Measurements from ENCODE around the gene CAV2.

The CAV2 gene

GRCh38 chr7:116525298-116525912 lies 25.9 kb downstream of the CAV2 start:
- peak; percentile 24 for DNase-seq

- DNase-seq, result peak; percentile 63
These were observed 26.6 kb downstream of the CAV2 start for GRCh38 chr7:116525913-116526861.

GRCh38 chr7:116526897-116527296 lies 27.4 kb downstream of the CAV2 start:
- DNase-seq, result no peak

- DNase-seq, result no peak
These were observed 28.0 kb downstream of the CAV2 start for GRCh38 chr7:116527521-116527920.

DNA sequence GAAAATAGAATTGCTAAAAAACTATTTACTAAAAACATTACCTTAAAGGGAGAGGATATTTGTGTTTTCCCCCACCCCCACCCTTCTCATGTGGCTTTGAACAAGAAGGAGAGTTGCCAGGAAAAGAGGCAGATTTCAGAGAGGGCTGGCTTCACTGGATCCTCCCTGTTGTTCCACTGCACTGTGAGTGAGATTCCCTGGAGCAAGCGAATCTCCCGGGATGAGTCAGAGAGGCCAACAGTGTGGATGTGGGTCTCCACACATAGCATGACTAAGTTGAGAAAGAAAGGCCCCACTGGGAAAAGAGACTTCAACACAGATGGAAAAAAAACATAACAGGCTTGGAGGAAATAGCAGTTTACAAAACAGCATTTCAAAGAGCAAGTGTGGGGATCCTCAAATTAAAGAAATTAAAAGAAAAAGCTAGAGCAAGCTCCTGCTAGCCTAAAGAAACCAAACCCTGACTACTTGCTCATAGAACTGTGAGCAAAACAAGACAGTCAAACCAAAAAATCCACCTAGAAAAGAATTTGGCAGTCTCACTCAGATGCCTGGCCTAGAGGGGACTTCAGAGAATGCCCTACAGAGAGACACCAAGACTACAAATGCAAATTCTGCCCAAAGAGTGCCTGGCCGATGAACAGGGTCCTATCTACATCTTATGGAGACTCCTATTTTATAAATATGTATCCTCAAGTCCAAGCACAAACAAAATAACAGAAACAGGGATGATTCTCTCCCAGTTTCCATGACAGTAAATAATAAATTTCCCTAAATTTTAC lies 28.7 kb downstream of the CAV2 start:
- DNase-seq, result no peak

GRCh38 chr7:116529250-116529649 lies 29.7 kb downstream of the CAV2 start:
- DNase-seq, result no peak

DNA sequence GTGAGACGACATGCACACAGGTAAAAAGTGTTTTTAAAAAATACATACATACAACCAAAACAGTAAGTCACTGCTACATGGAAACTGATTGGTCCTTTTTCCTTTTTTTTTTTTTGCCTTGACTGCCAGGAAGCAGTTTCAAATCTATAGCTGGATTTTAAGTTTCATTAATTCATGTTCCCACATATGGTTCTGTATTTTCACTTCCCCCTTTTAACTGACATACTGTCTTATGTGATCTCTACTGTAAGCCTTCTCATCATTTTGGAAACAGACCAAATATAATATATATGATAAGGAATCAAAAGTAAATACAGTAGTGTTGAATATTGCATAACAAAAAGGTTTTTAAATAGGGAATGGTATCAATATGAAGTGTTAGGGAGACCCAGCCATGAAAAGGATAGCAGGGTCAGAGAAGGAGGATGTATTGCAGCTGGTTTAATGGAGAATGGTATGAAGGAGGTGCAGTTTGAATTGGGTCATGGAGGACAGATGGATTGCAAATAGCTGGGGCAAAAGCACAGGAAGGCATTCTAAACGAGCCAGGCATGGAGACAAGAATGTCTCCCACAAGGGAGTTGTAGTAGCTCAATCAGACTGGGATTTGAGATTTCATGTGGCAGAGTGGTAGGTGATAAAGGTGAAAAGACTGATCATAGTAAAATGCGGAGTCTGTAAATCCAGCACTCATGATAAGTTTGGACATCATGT lies 30.7 kb downstream of the CAV2 start:
- no peak for DNase-seq

GRCh38 chr7:116532102-116532688 lies 32.7 kb downstream of the CAV2 start:
- no peak for DNase-seq

DNA sequence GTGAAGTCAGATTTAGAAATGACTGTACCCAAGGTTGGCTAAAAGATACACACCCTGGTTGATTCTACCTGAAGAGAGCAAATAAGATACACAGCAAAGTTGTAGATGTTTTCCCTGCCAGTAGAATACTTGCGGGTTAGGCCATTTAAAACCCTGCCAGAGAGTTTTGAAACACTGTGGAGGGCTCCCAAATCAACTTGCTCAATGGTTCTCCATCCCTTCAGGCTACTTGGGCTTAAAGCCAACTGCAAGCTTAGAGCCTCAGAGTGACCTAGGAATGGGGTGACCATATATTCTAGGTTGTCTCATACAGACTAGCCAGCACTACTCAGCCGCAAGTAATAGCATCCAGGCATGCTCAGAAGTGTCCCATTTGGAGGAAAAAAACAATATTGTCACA lies 35.3 kb downstream of the CAV2 start:
- DNase-seq, result no peak

DNA sequence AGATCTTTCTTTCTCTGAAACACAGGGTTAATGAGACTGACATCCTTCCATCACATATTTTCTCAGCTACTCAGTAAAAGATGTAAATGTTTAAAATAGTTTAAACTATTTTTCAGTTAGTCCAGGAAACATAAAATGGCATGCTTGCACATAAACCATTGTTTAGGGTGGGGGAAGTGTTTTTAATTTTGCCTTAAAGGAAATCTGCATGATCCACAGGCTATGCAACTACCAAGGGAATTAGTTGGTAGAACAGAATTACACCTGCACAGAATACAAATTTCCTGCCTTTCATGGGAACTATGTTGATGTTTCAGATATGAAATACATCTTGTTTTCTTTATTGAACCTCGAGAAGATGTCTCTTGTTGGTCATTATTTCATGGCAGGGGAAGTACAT lies 35.9 kb downstream of the CAV2 start:
- DNase-seq, result no peak

DNA sequence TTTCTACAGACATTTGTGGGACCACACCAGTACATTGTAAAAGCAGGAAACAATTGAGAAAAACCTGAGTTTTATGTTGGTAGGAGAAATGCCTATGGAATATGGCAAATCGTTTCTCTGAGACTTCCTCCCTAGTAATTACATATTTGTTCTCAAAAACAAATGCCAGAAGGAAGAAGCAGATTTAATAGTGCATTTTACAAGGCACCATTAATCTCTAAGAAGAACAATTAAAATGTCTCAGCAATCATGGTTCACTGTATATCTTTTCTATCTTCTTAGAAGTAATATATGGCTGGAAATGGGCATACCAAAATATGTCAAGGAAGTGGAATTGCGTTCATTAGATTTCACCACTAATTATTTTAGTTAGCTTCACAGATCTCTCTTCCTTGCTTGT lies 38.6 kb downstream of the CAV2 start:
- no peak for DNase-seq

GRCh38 chr7:116539879-116540278 lies 40.3 kb downstream of the CAV2 start:
- DNase-seq, result no peak

DNA sequence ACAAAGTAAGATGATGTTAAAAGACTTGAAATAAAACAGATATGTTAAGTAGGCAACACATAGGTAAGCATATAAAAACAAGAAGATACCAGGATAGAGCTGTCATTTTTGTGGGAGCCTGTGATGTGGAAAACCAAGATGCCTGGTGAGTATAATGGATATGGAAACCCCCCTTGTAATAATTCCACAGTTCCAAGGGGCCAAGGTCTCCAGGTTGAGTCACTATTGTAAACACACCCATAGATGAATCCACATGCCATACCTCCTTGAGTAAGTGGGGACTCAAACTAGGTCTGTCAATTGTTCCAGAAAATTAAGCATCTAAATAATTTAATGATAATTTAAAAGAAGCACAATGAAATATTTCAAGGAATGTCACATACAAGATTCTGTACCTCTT lies 41.2 kb downstream of the CAV2 start:
- DNase-seq, result no peak

DNA sequence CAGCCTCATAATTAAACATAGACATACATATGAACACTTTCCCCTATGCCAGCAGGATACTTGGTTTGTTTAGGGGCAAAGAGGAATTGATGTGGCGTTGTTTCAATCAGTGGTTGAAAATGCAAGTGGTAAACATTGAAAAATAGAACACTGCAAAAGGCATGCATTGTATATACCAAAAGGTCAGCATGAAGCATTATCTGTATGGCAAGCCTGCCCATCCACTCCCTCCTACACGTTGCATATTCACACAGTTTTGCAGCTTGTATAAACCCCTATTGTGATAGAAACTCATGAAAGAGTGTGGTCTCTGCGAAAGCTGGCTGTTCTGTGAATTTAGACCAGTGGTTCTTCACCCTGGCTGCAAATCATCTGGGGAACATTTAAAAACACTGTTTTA lies 42.4 kb downstream of the CAV2 start:
- no peak for DNase-seq

DNA sequence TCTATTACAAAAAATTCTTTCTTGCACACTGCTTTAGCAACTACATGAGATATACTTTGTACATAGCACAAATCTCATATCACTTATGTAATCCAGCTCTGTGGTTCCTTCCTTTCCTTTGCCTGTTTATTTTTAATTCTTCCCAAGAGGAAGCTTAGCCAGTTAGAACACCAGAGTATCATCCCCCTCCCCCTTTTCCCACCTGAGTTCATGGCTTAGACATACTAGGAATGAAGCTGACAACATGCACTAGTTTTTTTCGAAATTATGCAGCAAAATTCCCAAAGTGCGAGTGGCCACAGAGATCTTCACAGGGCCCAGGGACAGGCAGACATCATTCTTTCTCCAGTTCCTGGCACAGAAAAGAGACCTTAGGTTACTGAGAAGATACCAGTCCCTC lies 43.1 kb downstream of the CAV2 start:
- DNase-seq, result no peak

DNA sequence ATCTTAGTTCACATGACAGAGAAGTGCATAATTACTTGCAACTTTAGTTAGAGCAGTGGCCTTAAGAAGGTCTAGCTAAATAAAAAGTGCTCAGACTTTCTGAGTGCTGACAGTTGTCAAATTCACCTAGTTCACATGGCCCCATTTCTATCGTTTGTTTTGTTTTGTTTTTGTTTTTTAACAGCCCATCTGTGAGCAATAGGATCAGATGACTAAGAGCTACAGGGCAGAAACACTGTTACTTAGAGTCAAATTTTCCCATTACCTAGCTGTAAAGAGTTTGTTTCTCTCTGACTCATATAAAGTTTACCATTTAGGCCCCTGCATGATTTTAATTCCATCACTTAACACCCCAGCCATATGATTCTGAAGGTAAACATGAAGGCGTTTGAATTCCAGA lies 44.1 kb downstream of the CAV2 start:
- DNase-seq, result no peak

DNA sequence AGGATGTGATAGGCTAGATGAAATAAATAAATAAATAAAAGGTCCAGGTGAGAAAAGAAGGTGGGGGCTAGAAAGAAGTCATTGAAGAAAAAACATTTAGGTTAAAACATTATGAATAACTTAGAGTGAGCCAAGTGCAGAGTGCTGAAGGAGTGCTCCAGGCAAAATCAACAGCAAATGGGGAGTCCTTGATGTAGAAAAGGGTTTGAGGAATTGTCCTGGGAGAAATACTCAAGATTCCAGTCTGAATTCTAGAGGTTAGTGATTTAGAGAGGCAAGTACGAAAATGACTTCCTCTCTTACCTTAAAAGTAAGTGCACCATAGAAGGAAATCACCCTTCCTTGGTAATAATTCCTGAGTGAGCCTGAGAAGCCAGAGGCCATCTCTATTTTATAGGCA lies 44.9 kb downstream of the CAV2 start:
- no peak for DNase-seq

DNA sequence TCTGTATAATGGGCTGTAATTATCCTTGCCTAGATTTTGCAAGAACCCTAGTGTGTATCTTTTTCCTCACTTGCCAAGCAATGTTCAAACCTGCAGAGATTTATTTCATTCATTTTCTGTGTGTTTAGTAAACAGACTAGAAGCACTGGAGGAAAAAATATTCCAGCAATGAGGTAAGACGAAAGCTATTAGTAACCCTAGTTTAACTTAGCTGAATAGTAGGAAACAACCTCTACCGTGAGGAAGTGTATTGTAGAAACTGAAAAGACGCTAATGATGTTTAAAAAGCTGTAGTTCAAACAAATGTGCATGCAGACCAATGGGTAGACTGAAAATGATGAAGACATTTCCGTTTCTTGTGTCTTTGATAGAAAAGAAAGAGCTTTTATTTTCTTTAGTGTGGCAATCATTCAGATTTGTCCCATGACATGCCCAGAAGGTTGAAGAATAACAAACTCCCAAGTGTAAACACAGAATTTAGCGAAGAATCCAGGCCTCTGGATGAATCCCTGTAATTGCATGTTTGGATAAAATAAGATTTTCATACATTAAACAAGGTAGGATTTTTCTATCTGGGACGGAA lies 46.0 kb downstream of the CAV2 start:
- DNase-seq, result no peak

GRCh38 chr7:116546054-116546453 lies 46.5 kb downstream of the CAV2 start:
- DNase-seq, result no peak

GRCh38 chr7:116546916-116547315 lies 47.4 kb downstream of the CAV2 start:
- no peak for DNase-seq

DNA sequence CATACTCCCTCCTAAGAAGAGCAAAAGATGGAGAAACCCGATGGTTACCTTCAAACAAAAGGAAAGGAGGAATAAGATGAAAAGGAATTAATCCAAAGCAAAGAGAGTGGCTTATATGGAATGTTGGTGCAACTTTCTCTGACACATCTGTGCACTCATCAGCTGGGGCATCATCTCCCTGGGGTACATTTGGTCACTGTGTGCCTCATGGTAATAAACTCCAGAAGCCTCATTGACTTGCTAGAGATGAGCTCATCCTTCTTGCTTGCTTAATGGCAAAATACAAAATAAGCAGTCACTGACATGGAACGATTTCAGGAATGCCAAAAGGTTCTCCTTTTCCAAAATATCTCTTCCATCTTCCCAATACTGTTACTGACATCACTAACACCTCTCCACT lies 47.8 kb downstream of the CAV2 start:
- DNase-seq, result no peak

GRCh38 chr7:116548506-116548905 lies 49.0 kb downstream of the CAV2 start:
- DNase-seq, result no peak

Measured in activated naive CD4-positive, alpha-beta T cell treated with anti-CD3 and anti-CD28 coated beads, Interleukin-2, amount 50 U/mL, for 16 hours (primary cell).